ENCODE results near the gene SLC44A2. TPM values are rescaled to one million over a fixed set of nuclear protein-coding genes. Genes with fewer than 3 reads are reported as not detected.
A peak's percentile ranks its signal among the peaks of the same experiment; 100 is the strongest.

Gene SLC44A2
- total and polyA plus RNA-seq, 2 of the 8 experiments (the other 6 are each of a cell fraction or from before 2014, with no cell fraction given) = 105 to 120 TPM

GRCh38 chr19:10618846-10619245 lies 6.5 kb upstream of the SLC44A2 start (continued):
- TF ChIP-seq CHD7 (IDR thresholded peaks at IDR 0.05; ENCODE audit: insufficient replicate concordance, low read length) (no peak), CEBPB (IDR thresholded peaks at IDR 0.05; ENCODE audit: low read depth, low read length) (peak; percentile 43; the same call in 1 of the 2 replicates)

All from H1 (cell line).